ENCODE measurements around the gene TRIM41. TPM values are rescaled to one million over a fixed set of nuclear protein-coding genes. Genes with fewer than 3 reads are reported as not detected.

TRIM41 gene
- total and polyA plus RNA-seq, 9 of the 15 experiments (the other 6 are each of a cell fraction or from before 2014, with no cell fraction given), result 1.8 to 47.6 (median 20.9) TPM

DNA sequence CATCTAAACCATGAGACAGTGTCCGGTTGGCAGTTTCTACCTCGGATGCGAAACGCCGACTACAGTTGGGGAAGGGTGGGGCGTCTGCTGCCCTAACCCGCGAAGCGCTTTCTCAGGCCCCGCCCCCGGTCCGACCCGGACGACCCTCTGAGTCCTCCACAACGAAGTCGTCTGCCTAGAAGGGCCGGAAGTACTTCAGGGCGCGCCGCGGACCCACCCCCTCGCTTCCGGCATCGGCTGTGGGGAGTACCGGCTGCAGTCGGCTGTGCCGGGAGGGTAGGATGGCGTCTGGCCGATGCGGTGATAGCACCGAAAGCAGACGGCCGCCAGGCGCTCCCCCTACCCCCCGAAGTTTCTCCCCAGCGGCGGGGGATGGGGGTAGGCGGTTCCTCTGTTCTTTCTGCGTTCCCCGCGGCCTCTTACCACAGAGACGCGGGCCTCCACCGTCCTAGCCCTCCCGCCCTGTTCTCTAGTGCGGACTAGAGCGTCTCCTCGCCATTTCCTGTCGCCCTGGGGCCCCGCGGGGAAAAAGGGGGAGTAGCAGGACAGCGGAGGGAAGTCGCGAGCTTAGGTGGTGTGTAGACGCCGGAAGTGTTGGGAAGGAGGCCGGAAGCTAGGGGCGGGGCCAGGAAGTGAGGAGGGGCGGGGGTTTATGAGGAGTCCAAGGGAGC lies at the start of gene TRIM41 (continued):
- TF ChIP-seq, protein P1, sequence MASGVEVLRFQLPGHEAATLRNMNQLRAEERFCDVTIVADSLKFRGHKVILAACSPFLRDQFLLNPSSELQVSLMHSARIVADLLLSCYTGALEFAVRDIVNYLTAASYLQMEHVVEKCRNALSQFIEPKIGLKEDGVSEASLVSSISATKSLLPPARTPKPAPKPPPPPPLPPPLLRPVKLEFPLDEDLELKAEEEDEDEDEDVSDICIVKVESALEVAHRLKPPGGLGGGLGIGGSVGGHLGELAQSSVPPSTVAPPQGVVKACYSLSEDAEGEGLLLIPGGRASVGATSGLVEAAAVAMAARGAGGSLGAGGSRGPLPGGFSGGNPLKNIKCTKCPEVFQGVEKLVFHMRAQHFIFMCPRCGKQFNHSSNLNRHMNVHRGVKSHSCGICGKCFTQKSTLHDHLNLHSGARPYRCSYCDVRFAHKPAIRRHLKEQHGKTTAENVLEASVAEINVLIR (CRISPR knock-in tag; IDR thresholded peaks at IDR 0.05), result peak; percentile 36; the same call in 1 of the 2 replicates
- TF ChIP-seq, protein P2, sequence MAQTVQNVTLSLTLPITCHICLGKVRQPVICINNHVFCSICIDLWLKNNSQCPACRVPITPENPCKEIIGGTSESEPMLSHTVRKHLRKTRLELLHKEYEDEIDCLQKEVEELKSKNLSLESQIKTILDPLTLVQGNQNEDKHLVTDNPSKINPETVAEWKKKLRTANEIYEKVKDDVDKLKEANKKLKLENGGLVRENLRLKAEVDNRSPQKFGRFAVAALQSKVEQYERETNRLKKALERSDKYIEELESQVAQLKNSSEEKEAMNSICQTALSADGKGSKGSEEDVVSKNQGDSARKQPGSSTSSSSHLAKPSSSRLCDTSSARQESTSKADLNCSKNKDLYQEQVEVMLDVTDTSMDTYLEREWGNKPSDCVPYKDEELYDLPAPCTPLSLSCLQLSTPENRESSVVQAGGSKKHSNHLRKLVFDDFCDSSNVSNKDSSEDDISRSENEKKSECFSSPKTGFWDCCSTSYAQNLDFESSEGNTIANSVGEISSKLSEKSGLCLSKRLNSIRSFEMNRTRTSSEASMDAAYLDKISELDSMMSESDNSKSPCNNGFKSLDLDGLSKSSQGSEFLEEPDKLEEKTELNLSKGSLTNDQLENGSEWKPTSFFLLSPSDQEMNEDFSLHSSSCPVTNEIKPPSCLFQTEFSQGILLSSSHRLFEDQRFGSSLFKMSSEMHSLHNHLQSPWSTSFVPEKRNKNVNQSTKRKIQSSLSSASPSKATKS (CRISPR knock-in tag; IDR thresholded peaks at IDR 0.05), result no peak
- TF ChIP-seq MAZ (CRISPR knock-in tag; conservative IDR thresholded peaks at IDR 0.05 in 1 of 2, IDR thresholded peaks at IDR 0.05 in 1 of 2), result peak; percentile 92 to 94
- no peak for TF ChIP-seq ZNF184 (CRISPR knock-in tag; IDR thresholded peaks at IDR 0.05)
- TF ChIP-seq, protein P3, sequence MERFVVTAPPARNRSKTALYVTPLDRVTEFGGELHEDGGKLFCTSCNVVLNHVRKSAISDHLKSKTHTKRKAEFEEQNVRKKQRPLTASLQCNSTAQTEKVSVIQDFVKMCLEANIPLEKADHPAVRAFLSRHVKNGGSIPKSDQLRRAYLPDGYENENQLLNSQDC (CRISPR knock-in tag; IDR thresholded peaks at IDR 0.05), result peak; percentile 79
- TF ChIP-seq CHCHD3 (CRISPR knock-in tag; IDR thresholded peaks at IDR 0.05), result peak; percentile 52; the same call in 1 of the 2 replicates
- TF ChIP-seq, protein P4, sequence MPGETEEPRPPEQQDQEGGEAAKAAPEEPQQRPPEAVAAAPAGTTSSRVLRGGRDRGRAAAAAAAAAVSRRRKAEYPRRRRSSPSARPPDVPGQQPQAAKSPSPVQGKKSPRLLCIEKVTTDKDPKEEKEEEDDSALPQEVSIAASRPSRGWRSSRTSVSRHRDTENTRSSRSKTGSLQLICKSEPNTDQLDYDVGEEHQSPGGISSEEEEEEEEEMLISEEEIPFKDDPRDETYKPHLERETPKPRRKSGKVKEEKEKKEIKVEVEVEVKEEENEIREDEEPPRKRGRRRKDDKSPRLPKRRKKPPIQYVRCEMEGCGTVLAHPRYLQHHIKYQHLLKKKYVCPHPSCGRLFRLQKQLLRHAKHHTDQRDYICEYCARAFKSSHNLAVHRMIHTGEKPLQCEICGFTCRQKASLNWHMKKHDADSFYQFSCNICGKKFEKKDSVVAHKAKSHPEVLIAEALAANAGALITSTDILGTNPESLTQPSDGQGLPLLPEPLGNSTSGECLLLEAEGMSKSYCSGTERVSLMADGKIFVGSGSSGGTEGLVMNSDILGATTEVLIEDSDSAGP (CRISPR knock-in tag; IDR thresholded peaks at IDR 0.05), result no peak
- TF ChIP-seq ZNF121 (CRISPR knock-in tag; conservative IDR thresholded peaks at IDR 0.05), result no peak
- TF ChIP-seq RBM25 (IDR thresholded peaks at IDR 0.05; ENCODE audit: low read depth, low read length, severe bottlenecking), result no peak
- peak; percentile 59; the same call in 1 of the 2 replicates for TF ChIP-seq ZNF324 (CRISPR knock-in tag; IDR thresholded peaks at IDR 0.05)
- no peak for TF ChIP-seq CSDE1 (IDR thresholded peaks at IDR 0.05)
- no peak; the same call in 1 of the 2 replicates for TF ChIP-seq HLTF (IDR thresholded peaks at IDR 0.05)
- TF ChIP-seq, protein P5, sequence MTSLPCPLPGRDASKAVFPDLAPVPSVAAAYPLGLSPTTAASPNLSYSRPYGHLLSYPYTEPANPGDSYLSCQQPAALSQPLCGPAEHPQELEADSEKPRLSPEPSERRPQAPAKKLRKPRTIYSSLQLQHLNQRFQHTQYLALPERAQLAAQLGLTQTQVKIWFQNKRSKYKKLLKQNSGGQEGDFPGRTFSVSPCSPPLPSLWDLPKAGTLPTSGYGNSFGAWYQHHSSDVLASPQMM (CRISPR knock-in tag; IDR thresholded peaks at IDR 0.05), result no peak
- TF ChIP-seq, protein P6, sequence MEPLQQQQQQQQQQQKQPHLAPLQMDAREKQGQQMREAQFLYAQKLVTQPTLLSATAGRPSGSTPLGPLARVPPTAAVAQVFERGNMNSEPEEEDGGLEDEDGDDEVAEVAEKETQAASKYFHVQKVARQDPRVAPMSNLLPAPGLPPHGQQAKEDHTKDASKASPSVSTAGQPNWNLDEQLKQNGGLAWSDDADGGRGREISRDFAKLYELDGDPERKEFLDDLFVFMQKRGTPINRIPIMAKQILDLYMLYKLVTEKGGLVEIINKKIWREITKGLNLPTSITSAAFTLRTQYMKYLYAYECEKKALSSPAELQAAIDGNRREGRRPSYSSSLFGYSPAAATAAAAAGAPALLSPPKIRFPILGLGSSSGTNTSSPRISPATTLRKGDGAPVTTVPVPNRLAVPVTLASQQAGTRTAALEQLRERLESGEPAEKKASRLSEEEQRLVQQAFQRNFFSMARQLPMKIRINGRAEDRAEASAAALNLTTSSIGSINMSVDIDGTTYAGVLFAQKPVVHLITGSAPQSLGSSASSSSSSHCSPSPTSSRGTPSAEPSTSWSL (CRISPR knock-in tag; IDR thresholded peaks at IDR 0.05; ENCODE audit: borderline replicate concordance), result no peak
- TF ChIP-seq ILK (tag; IDR thresholded peaks at IDR 0.05; ENCODE audit: borderline replicate concordance, low read depth), result no peak

Data from K562 (cell line).